Activated CD4-positive, CD25-positive, alpha-beta regulatory T cell (primary cell): ENCODE results near the gene PER3.

Experiments
- DNase-seq, 4 experiments: peaks; one replicate each; lab custom pipeline; 2025; lab: John Stamatoyannopoulos, UW

The PER3 gene

DNA sequence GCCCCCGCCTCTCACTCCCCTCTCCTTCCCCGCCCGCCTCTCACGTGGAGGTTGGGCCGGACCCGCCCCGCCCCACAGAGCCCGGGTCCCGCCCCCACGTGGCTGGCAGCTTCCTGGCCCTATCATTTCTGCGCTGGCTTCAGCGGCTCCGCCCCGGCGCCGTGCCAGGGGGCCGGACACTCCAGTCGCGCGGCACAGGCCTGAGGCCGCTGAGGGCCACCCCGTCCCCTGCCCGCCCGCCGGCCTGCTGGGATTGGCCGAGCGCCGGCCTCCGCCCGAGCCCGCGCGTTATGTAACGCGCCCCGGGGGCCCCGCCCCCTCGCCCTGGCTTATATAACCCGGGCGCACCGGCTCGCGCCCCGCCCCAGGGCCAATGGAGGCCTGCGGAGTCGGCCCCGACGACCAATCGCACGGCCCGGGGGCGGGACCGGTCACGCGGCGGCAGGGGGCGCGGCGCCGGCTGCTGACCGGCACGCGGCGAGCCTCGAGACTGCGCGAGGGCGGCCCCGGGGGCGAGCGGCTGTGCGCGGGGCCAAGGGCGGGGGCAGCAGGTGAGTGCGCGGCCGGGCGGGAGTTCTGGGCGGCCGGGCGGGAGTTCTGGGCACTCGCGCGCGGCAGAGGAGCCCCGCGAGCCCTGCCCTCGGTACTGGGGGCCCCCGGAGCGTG, at the start of gene PER3:
PER3 (plus strand) TSS at position 466 of the 666 bp plus-strand sequence. CDS start 587 bp downstream, outside the sequence.
- peak; percentile 86 to 97 (median 94) for DNase-seq

DNA sequence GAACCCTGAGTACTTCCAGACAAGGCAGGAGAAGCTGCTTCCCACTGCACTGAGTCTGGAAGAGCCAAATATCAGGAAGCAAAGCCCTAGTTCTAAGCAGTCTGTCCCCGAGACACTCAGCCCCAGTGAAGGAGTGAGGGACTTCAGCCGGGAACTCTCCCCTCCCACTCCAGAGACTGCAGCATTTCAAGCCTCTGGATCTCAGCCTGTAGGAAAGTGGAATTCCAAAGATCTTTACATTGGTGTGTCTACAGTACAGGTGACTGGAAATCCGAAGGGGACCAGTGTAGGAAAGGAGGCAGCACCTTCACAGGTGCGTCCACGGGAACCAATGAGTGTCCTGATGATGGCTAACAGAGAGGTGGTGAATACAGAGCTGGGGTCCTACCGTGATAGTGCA, 46.0 kb upstream of the PER3 start:
- no peak for DNase-seq

- no peak for DNase-seq
Observed at GRCh38 chr1:7743346-7743745, 40.7 kb upstream of the PER3 start.

DNA sequence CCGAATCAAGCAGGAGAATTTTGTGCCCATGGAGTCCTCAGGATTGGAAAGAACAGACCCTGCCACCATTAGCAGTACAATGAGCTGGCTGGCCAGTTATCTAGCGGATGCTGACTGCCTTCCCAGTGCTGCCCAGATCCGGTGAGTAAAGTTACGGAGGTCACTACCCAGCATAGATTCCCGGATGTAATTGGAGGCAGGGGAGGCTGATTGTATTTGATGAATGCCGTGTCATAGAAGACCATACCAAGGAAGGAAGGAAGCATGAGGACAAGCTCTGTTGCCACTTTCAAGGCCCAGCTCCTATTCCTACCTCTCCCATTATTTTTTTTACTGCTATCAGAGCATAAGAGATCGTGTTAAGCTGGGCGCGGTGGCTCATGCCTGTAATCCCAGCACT, 39.2 kb upstream of the PER3 start:
- DNase-seq: no peak

GRCh38 chr1:7745783-7746182, 38.3 kb upstream of the PER3 start:
- DNase-seq: no peak

- DNase-seq: no peak
Observed at GRCh38 chr1:7747605-7748004, 36.5 kb upstream of the PER3 start.

GRCh38 chr1:7749126-7749525, 35.0 kb upstream of the PER3 start:
- DNase-seq: no peak

DNA sequence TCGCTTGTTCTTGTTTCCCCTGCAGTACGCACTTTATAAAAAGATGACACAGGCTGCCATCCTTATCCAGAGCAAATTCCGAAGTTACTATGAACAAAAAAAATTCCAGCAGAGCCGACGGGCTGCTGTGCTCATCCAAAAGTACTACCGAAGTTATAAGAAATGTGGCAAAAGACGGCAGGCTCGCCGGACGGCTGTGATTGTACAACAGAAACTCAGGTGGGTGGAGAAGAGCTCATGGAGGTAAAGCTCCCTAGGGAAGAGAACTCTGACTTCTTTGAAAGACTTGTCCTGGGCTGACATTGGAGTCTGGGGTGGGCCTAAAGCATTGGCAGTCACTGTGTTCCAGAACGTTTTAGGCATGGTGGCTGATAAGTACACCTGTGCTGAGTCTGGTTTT, 32.9 kb upstream of the PER3 start:
- DNase-seq: no peak

GRCh38 chr1:7752512-7753417, 31.3 kb upstream of the PER3 start:
- DNase-seq: peak in 2 of 4 experiments; percentile 8 to 17

- DNase-seq: no peak
Observed at GRCh38 chr1:7753641-7754040, 30.4 kb upstream of the PER3 start.

DNA sequence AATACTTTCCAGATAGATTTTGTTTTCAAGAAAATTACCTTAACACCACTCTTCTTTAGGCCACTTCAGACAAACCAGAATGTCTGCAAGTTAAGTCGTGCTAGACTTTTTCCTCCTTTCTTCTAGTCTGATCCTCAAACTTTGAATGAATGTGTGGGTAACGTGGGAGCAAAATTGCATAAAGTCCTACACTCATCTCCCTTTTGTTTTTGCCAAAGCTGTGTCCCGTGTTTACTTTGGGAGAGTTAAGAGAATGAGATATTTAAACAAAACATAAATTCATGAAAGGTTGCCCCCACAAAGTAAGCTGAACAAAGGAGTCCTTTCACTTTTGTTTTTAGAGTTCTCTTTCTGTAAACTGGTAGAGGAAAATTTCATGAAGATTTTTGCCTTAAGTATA, 29.9 kb upstream of the PER3 start:
- no peak for DNase-seq

DNA sequence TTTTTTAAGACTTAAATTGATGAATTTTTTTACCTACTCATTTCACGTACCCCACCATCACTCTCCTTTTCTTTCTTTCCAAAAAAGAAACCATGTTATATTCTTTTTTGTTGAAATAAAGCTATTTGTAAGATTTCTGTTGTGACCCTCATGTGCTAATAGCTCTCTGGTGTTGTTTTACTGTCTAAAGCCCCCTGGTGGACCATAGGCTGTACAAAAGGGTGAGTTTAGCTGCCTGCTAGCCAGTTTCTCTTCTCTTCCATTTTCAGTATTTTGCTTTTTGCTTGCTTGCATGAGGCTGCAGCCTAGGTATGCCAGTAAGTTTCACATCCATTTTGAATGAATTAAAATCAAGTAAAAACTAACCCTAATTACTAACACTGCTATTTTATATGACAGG, 28.6 kb upstream of the PER3 start:
- no peak for DNase-seq

DNA sequence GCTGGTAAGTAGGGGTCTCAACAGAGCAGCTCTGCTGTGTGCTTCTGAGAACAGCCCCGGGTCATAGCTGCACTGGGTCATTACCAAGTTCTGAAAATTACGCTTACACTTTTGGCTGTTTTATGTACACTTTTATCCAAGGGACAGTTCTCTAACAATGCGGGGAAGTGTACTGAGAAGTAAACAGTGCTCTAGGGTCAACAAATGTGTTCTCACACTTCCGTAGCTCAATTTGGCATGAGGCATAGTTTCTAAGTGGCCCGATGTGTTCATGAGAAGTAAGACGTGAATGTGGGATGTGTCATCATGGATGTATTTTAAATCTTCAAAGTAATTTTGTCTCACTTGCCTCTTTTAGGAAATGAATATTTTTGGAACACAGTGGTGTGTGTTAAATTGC, 23.8 kb upstream of the PER3 start:
- no peak for DNase-seq

DNA sequence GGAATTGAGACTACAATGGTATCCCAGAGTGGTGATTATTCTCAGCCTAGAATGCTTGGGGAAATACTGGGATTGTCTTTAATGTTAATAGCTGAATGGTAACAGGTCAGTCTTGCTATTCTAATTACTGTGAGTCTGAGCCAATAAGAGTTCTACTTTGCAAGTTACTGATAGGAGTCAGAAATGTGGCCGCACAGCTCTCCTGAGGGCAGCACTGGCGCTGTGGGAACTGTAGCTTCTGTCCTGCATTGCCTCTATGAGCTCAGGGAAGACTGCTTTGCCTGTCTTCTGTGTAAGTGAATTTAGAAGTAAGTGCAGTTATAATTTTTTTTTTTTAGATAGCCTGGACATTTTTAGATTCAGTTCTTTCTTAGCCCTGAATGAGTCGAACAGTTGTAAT, 23.0 kb upstream of the PER3 start:
- no peak for DNase-seq

DNA sequence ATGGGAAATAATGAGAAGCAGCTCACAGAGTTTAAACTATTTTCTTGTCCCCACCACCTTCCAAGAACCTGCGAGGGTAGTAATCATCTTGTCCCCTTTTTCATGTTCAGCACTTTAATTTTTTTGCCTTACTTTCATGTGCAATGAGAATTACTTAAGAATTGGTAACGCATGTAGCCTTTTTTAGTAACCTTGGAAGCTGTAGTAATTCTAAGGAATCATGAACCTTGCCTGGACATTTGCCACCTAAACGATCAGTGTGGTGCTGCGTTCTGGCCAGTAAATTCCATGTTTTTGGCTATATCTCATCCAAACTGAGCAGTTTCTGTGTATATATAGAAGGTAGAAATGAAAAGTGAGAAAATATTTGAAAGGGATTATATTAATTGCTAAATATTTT, 16.9 kb upstream of the PER3 start:
- DNase-seq: no peak

- DNase-seq: no peak
Observed at GRCh38 chr1:7768583-7768982, 15.5 kb upstream of the PER3 start.

DNA sequence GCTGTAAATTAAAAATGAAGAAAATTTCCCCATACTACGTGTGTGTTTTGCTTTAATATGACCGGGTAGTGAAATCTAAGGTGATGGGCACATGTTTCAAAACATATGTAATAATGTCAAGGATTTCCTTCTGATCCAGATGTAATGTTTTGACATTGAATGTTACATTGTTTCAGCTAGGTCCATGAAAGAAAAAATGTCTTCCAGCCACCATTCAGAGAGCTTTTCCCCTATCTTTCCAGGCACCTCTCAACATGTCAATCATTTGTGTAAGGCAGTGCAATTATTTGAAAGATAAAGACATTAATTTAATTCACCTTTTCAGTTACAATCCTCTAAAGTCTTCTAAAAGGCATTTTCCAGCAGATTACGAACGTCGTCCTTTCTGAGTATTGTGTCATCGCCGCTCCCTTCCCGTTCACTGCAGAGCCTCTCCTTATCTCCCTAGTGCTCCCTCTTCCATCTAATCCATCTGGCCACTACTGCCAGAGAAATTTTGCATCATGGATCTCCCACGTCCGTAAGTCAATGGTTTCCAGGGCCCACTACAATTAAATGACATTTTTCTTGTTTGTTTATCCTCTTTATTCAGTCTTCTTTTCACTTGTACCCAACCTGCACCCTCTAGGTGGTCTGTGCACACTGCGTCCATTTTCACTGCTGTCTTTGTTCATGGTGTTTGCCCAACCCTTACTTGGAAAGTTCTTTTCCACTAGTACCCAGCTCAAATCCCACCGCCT, 14.2 kb upstream of the PER3 start:
- no peak for DNase-seq

- DNase-seq: no peak
Observed at GRCh38 chr1:7770669-7770996, 13.5 kb upstream of the PER3 start.

DNA sequence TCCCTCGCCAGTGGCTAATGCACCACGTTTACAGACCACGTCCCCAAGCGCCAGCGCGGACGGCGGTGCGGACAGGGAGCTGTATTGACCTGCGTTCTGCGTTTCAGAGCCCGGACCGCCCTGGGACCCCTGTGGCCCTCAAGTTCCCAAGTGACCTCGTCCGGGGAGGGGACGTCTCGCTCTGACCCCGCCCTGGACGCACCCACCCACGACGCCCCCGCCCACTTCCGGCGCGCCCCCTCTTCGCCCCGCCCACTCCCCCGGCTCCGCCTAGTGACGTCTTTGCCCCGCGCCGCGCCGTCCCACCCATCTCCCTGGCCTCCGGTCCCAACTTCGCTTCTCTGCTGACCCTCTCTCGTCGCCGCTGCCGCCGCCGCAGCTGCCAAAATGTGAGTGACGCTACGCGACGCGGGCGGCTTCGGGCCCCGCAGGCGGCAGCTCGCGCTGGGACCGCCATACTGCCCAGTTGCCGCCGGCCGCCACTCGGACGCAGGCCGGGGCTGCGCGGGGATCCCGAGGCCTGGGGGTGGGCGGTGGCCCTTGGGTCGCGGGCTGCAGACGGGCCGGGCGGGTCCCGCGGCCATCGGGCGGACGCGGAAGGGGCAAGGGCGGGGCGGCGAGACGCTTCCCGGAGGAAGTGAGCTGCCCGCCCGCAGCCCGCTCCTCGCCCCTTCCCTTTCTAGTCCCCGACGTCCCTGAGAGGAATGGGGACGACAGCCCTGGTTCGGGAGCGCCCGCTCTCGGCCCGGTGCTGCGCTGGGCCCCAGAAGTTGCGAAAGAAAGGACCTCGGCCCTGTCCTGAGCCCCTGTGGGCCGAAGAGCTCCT, 12.9 kb upstream of the PER3 start, which contains the start of gene VAMP3:
VAMP3 (plus strand) TSS at position 300 of the 826 bp plus-strand sequence; CDS start at position 388, 88 bp downstream.
- peak; percentile 73 to 88 (median 78) for DNase-seq

DNA sequence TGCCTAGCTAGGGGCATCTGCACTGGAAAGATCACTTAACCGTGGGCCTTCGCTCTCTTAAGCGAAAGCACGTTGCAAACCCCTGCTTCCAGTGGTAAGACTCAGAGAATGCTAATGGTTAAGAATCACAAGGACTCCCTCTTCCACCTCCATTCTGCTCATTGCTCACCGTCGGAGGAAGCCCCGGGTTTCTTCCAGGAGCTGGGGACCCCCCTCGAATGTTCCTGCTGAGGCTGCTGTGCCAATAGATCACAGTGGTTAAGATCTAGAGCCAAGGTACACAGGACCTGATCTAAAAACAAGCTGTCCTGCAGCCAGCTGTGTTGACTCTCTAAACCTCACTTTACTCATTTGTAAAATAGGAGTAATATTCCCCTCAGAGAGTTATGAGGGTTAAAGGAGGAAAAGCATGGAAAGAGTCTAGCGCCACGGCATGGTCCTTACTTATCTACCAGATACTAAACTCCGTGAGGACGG, 12.2 kb upstream of the PER3 start:
- no peak for DNase-seq

DNA sequence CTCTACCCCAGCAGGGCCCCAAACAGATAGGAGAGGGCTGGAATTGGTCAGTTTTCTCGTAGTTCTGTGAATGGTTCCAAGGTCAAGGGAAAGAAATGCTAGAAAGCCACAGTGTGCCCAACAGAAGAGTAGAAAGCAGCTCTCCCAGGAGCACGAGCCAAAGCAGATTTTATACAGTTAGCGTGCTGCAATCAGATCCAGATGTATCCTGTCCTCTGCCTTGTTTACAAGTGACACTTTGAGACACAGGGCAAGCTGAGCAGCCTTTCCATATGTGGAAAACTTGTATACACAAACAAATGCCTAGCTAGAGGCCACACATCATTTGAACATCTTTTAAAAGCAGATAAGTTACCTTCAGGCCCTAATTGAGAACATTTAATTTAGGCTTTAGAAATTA, 6.5 kb upstream of the PER3 start:
- DNase-seq: no peak
